ENCODE results near the gene CALCR. TPM values are rescaled to one million over a fixed set of nuclear protein-coding genes. Genes with fewer than 3 reads are reported as not detected.

The CALCR gene
- total RNA-seq, 1 experiment from 2014 or later, result not detected

DNA sequence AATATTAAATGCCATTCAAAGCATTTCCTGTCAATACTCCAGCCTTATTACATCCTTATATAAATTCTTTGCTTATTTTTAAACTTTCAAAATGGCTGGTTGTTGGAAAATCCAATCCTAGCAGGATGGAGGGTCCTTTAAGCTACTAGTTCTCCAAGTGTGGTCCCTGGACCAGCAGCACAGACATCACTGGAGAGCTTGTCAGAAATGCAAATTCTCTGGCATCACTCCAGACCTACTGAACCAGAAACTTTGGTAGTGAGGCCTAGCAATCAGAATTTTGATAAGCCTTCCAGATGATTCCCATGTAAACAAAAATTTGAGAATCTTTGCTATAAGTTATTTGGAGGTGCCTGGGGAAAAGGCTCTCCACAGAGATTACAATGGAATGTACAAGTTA is 43.8 kb downstream of the CALCR start:
- no peak for DNase-seq
- intact Hi-C loops (cut with micrococcal nuclease; ENCODE audit: unreplicated experiment), result no loop called here
- H3K27me3 ChIP-seq (replicated peaks; ENCODE audit: control insufficient read depth, insufficient read depth, low read length), result no peaks in the 10 kb centered on the region
- H3K4me1 ChIP-seq, result no peaks in the 10 kb centered on the region
- no peak overlapping the region for H3K4me3 ChIP-seq (ENCODE audit: low read depth, low read length)
- no peaks in the 10 kb centered on the region for H3K4me1 Mint-ChIP-seq (ENCODE audit: low read depth, unreplicated experiment)
- H3K36me3 Mint-ChIP-seq (ENCODE audit: insufficient read depth, unreplicated experiment), result no peaks in the 10 kb centered on the region
- H3K27ac Mint-ChIP-seq (ENCODE audit: unreplicated experiment), result no peak overlapping the region
- no peaks in the 10 kb centered on the region for H3K9me3 Mint-ChIP-seq (ENCODE audit: unreplicated experiment)
- CTCF ChIA-PET, result no interaction called here
- POLR2A ChIA-PET, result no interaction called here
- no TSS peak for BruUV-seq (replicated peaks)
- no peaks in the 10 kb centered on the region for H3K9me3 ChIP-seq
- no peaks in the 10 kb centered on the region for H3K36me3 ChIP-seq (ENCODE audit: control insufficient read depth, insufficient read depth, low read length)
- TF ChIP-seq, protein P1, sequence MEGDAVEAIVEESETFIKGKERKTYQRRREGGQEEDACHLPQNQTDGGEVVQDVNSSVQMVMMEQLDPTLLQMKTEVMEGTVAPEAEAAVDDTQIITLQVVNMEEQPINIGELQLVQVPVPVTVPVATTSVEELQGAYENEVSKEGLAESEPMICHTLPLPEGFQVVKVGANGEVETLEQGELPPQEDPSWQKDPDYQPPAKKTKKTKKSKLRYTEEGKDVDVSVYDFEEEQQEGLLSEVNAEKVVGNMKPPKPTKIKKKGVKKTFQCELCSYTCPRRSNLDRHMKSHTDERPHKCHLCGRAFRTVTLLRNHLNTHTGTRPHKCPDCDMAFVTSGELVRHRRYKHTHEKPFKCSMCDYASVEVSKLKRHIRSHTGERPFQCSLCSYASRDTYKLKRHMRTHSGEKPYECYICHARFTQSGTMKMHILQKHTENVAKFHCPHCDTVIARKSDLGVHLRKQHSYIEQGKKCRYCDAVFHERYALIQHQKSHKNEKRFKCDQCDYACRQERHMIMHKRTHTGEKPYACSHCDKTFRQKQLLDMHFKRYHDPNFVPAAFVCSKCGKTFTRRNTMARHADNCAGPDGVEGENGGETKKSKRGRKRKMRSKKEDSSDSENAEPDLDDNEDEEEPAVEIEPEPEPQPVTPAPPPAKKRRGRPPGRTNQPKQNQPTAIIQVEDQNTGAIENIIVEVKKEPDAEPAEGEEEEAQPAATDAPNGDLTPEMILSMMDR (IDR thresholded peaks at IDR 0.05; ENCODE audit: insufficient read depth in 1 of 2, low read depth in 1 of 2, low read length in 1 of 2, severe bottlenecking in 1 of 2, unreplicated experiment in 1 of 2), result no peak
- H3K4me3 Mint-ChIP-seq (ENCODE audit: unreplicated experiment), result no peak overlapping the region
- no peaks in the 10 kb centered on the region for H3K27me3 Mint-ChIP-seq (ENCODE audit: insufficient read depth, unreplicated experiment)

DNA sequence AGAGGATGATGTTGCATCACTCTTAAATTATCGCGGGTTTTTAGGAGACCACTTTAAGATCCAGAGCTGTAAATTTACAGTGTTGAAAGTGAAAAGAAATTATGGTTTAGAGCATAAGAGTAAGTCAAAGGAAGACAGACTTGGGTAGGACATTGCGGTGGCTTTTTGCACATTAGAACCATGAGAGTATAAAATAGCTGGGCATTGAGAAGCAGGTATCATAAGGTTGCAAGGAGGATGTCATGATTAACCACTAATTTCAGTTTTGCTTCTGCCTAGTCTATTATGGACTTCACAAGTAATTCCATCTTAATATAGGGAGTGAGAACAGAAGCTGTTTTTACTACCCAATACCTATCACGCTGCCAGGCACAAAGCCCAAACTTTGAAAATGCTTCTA is 57.7 kb downstream of the CALCR start:
- Histone ChIP-seq H3K9me3 (no peaks in the 10 kb centered on the region), H3K4me3 (ENCODE audit: low read depth, low read length) (no peak overlapping the region), H3K36me3 (ENCODE audit: control insufficient read depth, insufficient read depth, low read length) (no peaks in the 10 kb centered on the region), H3K4me1 (no peaks in the 10 kb centered on the region), H3K27me3 (replicated peaks; ENCODE audit: control insufficient read depth, insufficient read depth, low read length) (no peaks in the 10 kb centered on the region)
- Mint-ChIP-seq H3K4me3 (ENCODE audit: unreplicated experiment) (no peak overlapping the region), H3K27me3 (ENCODE audit: insufficient read depth, unreplicated experiment) (no peaks in the 10 kb centered on the region), H3K9me3 (ENCODE audit: unreplicated experiment) (no peaks in the 10 kb centered on the region), H3K4me1 (ENCODE audit: low read depth, unreplicated experiment) (no peaks in the 10 kb centered on the region), H3K36me3 (ENCODE audit: insufficient read depth, unreplicated experiment) (no peaks in the 10 kb centered on the region), H3K27ac (ENCODE audit: unreplicated experiment) (no peak overlapping the region)
- BruUV-seq (replicated peaks), result no TSS peak
- no peak for DNase-seq
- intact Hi-C loops (cut with micrococcal nuclease; ENCODE audit: unreplicated experiment), result no loop called here
- POLR2A ChIA-PET, result no interaction called here
- CTCF ChIA-PET, result no interaction called here
- TF ChIP-seq, protein P1 (IDR thresholded peaks at IDR 0.05; ENCODE audit: insufficient read depth in 1 of 2, low read depth in 1 of 2, low read length in 1 of 2, severe bottlenecking in 1 of 2, unreplicated experiment in 1 of 2), result no peak

DNA sequence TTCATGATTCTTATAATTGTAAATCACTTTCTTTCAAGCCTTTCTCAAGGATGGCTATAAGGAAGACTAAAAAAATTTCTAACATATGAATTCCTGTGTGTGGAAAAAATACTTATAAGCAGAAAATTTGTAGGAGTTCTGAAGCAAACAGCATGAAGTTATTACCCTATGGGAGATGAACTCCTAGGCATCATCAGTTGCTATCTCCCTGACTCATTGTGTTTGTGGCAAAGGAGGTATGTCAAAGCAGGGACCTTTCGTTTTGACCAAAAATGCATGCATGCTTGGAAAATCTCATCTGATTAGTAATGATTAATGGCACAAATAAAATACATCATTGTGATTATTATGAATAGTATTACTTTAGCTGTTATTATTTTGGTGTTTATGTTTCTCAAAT is 59.4 kb downstream of the CALCR start:
- H3K36me3 ChIP-seq (ENCODE audit: control insufficient read depth, insufficient read depth, low read length), result no peaks in the 10 kb centered on the region
- no peaks in the 10 kb centered on the region for H3K36me3 Mint-ChIP-seq (ENCODE audit: insufficient read depth, unreplicated experiment)
- H3K9me3 ChIP-seq, result no peaks in the 10 kb centered on the region
- no peaks in the 10 kb centered on the region for H3K4me1 Mint-ChIP-seq (ENCODE audit: low read depth, unreplicated experiment)
- no peaks in the 10 kb centered on the region for H3K9me3 Mint-ChIP-seq (ENCODE audit: unreplicated experiment)
- H3K4me3 Mint-ChIP-seq (ENCODE audit: unreplicated experiment), result no peak overlapping the region
- ChIA-PET POLR2A (no interaction called here), CTCF (no interaction called here)
- H3K4me1 ChIP-seq, result no peaks in the 10 kb centered on the region
- no peaks in the 10 kb centered on the region for H3K27me3 ChIP-seq (replicated peaks; ENCODE audit: control insufficient read depth, insufficient read depth, low read length)
- H3K27me3 Mint-ChIP-seq (ENCODE audit: insufficient read depth, unreplicated experiment), result peaks cover 3% of the 10 kb centered on the region
- TF ChIP-seq, protein P1 (IDR thresholded peaks at IDR 0.05; ENCODE audit: insufficient read depth in 1 of 2, low read depth in 1 of 2, low read length in 1 of 2, severe bottlenecking in 1 of 2, unreplicated experiment in 1 of 2), result no peak
- DNase-seq, result no peak
- BruUV-seq (replicated peaks), result no TSS peak
- H3K27ac Mint-ChIP-seq (ENCODE audit: unreplicated experiment), result no peak overlapping the region
- intact Hi-C loops (cut with micrococcal nuclease; ENCODE audit: unreplicated experiment), result no loop called here
- no peak overlapping the region for H3K4me3 ChIP-seq (ENCODE audit: low read depth, low read length)

All from Caco-2 (cell line).